Muscle of arm (tissue), 12 donors: ENCODE results near the gene CD164L2. TPM values are rescaled to one million over a fixed set of nuclear protein-coding genes. Genes with fewer than 3 reads are reported as not detected.

Source experiments
- DNase-seq: peaks from one replicate; pipeline ENCODE4 v3.0.0-alpha.2; 2013
- polyA plus RNA-seq, 12 donors: library from polyadenylated mRNA; unstranded; fragments of 120-200 nt; gene quantifications; one replicate each; pipeline ENCODE4 v1.2.1, GENCODE V29; 2013; ENCODE audit not compliant: insufficient read length in 12 of 12

Gene CD164L2
- polyA plus RNA-seq, 12 donors = 0.12 to 0.55 TPM; not detected in 10

GRCh38 chr1:27364696-27365371 lies 18.3 kb downstream of the CD164L2 start:
- DNase-seq = no peak

GRCh38 chr1:27363766-27364695 lies 19.1 kb downstream of the CD164L2 start:
- DNase-seq = no peak

GRCh38 chr1:27361553-27361952 lies 21.6 kb downstream of the CD164L2 start:
- DNase-seq = no peak

DNA sequence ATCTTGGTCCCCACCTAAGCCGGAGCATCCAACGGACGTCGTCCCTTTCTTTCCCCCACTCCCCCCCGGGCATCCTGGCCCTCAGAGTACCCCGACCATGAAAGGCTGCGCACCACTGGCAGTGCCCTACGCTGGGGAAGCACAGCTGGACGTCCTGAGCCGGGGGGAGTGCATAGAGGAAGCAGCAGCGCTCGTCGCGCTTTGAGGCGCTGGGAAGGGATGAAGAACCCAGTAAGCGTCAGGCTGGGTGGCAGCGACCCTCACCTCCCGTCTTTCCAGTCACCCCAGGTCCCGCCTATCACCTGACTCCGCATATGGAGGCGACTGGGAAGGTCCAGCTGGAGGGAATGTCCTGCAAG lies 22.1 kb downstream of the CD164L2 start:
- DNase-seq = no peak

- no peak for DNase-seq
Measured at GRCh38 chr1:27360159-27361043, 22.7 kb downstream of the CD164L2 start.

DNA sequence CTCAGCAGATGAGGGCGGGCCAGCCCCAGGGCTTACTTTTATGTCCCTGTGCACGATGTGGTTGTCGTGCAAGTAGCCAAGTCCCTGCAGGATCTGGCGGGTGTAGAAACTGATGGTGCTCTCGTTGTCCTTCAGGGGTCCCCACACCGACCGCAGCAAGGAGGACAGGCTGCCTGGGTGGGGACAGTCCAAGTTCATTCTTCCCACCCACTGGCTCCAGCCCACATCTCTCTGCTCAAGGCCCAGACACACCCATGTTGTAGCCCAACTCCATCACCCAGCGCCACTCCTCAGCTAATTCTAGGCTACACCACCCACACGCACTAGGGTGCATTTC lies 23.3 kb downstream of the CD164L2 start:
- DNase-seq = no peak

- DNase-seq = no peak
Measured at GRCh38 chr1:27358928-27359313, 24.2 kb downstream of the CD164L2 start.

- no peak for DNase-seq
Measured at GRCh38 chr1:27358038-27358927, 24.9 kb downstream of the CD164L2 start.

DNA sequence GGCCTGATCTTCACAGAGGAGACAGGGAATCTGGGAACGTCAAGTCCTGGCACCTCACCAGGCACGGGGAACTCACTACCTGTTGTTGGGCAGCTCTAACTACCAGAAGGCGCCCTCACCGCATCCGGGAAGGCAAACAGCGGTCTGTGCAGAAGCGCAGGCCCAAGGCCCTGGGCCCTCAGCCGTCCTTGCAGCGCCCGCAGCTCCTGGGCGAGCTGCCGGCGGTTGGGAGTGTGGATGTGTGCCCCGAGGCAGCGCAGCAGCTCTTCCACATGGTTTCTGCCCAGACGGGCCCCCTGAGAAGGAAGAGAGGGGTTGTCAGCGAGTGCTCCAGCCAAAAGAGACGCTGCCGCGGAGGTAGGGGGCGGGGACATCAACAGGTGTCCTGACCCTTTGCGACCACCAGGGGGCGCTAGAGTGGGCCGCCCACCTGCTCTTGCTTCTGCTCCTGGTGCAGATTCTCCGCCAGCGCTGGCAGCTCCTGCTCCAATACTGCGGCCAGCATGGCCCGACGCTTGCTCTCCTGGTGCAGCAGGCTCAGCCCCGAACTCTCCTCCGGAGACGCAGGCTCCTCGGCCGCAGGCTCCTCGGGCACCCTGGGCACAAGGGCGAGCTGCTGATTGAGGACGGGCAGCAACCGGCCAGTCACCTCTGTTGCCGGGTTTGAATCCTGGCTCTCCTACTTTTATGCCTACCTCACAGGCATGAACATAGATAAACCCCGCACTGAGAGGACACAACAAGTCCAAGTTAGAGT lies 25.7 kb downstream of the CD164L2 start:
- DNase-seq = peak; percentile 79

GRCh38 chr1:27356619-27357280 lies 26.4 kb downstream of the CD164L2 start:
- DNase-seq = no peak

DNA sequence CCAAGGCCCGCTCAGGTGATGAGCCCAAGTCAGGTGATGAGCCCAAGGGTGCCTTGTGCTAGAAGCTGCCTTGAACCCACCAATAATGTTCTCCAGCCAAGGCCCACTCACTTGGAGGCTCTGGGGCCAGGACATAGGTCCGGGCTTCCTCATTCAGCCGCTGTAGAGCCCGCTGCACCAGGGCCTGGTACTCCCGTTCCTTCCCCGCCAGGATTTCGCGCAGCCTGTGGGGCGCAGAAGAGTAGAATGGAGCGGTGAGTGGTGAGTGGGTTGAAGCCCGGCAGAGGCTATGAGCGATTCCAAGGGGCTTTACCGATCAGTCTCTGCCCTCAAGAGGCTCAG lies 26.9 kb downstream of the CD164L2 start:
- DNase-seq = no peak

DNA sequence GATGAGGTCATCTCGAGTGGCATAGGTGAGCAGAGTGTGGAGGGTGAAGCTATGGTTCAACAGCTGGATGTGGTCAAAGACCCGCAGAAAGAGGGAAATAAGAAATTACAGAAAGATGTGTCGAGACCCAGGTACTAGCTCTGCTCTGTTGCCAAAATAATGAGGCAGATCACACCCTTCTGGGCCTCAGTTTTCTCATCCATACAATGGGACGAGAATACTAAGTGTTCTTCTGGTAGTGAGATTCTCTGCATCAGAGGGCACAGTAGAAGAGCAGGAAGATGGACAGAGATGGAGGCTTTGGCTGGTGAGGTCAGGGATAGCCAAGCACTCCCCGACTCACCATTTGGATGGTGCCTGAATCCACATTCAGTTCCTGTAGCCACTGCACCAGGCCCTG lies 27.4 kb downstream of the CD164L2 start:
- DNase-seq = no peak

DNA sequence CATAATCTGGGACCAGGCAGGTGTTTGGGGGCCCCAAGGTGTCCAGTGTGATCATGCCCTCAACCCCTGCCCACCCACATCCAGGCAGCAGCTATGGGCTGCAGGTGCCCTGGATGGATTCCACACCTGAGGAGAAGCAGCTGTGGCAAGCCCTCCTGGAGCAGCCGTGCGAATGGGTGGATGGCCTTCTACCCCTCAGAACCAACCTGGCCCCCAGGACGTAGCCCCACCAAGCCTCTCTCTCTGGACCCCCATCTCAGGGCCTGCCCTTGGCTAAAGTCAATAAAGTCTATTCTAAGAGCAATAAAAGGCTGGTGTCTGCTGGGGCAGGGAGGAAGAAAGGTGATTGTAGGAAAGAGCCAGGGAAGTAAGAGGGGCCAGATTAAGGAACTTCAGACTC lies 29.5 kb downstream of the CD164L2 start:
- no peak for DNase-seq

GRCh38 chr1:27353166-27353565 lies 30.0 kb downstream of the CD164L2 start:
- no peak for DNase-seq

GRCh38 chr1:27351541-27352107 lies 31.5 kb downstream of the CD164L2 start:
- DNase-seq = no peak

DNA sequence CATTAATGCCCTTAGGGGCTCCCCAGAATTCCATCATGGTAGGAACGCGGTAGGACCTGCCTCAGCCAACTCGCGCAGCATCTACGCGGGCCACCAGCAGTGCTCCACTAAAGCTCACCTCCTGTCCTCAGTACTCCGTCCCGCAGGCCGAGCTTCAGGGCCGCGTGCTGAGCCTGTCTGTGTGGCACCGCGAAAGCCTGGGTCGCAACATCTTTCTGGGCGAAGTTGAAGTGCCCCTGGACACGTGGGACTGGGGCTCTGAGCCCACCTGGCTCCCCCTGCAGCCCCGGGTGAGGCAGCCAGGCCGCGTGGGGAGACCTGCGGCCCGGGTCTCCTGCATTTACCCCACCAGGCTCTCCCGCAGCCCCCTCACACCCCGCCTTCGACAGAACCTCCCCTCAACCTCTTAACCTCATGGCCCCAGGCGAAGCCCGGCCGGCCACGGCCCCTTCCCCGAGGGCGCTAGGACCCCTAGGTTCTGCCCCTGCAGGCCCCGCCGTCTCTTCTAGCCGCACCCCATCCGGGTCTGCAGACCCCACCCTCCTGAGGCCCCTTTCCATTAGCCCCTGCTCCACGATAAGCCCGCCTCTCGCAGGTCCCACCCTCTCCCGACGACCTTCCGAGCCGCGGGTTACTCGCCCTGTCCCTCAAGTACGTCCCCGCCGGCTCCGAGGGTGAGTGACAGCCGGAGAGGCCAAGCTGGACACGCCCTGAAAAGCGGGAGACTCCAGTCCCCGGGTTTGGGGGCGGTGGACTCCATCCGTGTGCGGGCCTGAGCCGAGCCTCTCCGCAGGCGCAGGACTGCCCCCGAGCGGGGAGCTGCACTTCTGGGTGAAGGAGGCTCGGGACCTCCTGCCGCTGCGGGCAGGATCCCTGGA lies 32.2 kb downstream of the CD164L2 start:
- DNase-seq = no peak

DNA sequence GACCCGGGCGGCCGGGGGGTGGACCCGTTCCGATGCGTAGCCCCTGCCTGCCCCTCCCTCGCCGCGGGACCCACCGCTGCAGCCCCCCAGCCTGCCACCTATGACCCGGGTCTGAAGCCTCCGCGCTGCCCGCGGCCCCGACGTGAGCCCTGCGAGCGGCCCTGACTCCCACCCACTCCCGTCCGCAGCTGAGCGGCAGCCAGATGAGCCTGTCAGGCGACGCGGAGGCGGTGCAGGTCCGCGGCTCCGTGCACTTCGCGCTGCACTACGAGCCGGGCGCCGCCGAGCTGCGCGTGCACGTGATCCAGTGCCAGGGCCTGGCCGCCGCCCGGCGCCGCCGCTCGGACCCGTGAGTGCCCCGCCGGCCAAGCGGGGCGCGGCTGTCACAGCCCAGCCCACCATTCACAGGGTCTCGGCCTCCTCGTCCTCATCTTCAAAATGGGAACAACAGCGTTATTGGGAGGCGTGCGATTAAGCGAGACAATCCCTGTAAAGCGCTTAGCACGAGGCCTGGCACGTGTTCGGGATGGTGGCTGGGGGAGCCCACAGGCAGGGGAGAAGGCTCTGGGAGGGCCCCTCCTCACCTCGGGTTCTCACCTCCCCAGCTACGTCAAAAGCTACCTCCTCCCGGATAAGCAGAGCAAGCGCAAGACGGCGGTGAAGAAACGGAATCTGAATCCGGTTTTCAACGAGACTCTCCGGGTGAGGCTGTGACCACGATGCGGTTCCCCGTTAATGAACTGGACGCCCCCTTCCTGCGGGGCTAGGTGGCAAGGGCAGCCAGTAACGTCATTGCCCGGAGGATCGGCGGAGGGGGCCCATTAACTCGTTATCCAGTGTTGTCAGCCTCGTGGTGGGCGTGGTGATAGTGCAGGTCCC lies 33.1 kb downstream of the CD164L2 start:
- DNase-seq = no peak
